Measurements from ENCODE around the gene CCDC149.

CCDC149 gene

DNA sequence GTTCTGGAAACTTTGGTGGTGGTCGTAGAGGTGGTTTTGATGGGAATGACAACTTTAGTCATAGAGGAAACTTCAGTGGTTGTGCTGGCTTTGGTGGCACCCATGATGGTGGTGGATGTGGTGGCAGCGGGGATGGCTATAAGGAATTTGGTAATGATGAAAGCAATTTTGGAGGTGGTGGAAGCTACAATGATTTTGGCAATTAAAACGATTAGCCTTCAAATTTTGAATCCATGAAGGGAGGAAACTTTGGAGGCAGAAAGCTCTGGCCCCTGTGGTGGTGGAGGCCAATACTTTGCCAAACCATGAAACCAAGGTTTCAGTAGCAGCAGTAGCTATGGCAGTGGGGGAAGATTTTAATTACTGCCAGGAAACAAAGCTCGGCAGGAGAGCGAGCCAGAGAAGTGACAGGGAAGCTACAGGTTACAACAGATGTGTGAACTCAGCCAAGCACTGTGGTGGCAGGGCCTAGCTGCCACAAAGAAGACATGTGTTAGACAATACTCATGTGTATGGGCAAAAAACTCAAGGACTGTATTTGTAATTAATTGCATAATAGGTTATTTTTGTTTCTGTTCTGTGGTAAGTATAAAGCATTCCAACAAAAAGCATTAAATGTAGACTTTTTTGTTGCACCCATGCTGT, 140.7 kb downstream of the CCDC149 start:
- DNase-seq, result peak; percentile 1

DNA sequence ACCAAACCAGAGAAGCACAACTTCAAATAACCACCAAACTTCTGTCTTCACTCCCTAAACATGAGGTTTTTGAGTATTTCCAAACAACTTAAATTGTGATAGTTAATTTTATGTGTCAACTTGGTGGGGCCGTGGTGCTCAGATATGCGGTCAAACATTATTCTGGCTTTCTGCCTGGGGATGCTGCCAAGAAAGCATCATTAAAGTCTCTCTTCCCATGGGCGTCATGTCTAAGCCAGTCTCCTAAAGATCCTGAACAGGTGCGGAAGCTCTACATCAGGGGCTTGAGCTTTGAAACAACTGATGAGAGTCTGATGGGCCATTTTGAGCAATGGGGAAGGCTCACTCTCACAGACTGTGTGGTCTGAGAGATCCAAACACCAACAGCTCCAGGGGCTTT, 141.6 kb downstream of the CCDC149 start:
- DNase-seq, result no peak

DNA sequence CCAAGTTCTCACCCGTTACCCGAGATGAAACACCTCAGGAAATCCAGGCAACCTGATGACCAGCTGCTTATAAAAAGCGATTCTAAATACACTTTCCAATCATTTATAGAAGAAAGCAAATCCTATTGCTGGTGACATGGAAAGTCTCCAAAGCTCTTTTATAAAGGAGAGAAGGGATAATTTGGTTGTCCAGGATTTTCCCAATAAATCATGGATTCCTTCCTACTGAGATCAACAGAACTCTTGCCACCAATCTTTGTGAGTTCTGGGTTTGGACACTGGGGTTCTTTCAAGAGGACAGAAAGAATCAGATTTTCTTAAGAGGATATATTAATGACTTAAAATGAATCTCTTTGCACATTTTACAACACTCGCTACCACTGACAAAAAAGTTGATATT, 142.2 kb downstream of the CCDC149 start:
- no peak for DNase-seq

DNA sequence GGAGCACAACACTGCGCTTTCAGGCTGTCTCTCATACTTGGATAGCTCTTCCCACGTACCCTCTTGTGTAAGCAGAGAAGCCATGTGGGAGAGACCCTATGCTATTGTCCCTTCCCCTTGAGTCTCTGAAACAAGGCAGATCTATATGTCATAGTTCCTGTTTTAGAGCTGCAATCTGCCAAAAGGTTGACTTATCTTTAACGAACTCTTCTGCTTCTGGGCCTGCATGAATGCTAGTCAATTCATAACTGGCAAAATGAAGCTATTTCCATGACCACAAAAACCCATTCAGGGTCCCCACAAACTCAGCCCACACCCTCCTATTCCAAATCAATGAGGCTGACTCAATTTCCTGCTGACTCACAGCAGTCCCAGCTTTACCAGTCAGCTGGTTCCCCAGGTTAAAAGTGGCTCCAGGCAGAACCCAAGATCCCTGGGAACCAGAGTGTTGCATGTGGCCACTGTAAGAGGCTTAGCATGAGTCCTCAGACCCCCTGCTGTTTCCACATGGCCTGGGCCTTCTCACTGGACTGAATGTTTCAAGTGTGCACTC, 142.7 kb downstream of the CCDC149 start:
- no peak for DNase-seq

DNA sequence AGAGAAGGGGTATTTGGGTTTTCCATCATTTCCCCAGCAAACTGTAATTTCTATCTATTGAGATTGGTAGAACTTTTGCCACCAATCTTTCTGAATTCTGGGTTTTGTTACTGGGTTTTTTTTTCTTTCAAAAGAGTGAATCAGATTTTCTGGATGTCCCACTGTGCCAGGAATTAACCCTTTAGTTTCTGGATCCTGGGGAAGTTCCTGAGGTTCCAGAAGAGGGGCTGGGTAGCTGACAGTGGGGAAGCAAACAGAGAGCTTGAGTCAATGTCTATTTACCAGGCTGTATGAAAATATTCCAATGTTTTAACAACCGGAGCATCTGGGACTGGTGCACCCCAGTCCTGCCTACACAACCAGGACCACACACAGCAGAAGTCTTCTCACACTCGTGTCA, 143.3 kb downstream of the CCDC149 start:
- DNase-seq, result no peak

DNA sequence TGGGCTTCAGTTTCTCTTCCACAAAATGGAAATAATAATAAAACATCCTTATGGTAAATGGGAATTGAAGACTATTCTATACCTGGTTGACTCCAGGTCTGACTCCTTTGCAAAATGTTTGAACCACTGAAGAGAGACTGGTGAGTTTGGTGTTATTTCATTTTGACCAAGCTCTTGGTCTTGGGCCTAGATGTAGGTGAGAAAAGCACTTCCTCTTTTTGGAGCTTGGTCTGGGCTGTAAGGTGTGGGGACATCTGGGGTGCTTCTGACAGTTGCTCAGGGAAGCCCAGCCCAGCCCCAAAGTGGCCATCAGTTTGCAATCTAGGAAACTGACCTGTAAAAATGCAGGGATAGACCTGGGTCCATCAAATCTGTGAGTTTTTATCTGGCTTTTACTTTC, 144.2 kb downstream of the CCDC149 start:
- DNase-seq, result no peak

DNA sequence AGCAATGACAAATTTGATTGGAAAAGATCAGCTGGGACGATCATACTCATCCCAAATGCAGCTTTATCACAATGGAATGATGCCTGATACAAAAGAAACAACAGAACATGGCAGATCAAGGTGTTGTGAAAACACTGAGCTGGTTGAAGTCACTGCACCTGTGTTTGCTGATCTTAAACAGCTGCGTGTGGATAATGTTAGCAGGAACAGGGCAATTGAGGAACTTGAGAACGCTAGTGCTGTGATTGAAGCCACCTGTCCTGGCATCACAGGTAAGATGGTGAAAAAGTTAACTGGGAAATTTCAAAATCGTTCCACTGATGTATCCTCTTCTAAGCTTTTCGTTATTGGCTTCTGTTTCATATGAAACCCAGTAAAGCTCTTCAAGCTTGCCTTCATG, 144.8 kb downstream of the CCDC149 start:
- no peak for DNase-seq

DNA sequence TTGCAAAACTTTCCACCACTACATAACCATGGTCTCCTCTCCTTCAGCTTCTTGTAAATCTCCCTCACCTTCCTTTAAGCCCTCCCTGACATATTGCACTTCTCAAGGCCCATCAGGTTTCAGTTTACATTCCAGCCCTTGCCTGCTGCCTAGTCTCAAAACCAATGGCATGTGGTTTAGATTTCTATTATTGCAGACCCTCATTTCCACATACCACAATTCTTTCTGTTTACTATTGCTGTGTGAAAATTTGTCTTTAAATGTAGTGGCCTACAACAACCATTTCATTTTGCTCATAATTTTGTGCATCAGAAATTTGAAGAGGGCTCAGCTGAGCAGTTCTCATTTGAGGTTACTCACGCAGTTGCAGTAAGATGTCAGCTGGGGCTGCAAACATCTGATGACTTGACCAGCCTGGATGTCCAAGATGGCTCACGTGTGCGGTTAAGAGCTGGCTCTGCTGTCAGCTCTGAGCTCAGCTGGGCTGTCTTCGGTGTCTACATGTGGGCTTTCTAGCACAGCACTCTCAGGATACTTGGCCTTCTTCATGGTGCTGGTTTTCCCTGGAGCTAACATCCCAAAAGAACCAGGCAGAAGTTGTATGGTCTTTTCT, 147.4 kb downstream of the CCDC149 start:
- no peak for DNase-seq

DNA sequence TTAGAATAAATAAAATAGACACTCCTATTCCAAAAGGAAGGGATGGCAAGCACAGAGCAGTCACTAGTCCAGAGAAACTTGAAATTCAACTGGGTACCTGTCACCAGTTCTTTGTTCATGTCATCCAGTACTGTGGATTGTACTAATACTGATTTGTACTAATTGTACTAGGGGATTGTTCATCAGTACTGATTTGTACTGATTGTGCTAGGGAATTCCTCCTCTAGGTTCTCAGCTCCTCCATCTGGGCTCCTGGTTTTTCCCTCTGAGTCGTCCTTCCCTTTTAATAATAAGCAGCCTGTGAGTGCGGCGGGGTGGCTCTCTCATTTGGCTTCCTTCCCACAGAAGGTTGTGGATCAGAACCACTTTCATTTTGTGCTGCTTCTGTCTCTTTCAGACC, 148.5 kb downstream of the CCDC149 start:
- no peak for DNase-seq

DNA sequence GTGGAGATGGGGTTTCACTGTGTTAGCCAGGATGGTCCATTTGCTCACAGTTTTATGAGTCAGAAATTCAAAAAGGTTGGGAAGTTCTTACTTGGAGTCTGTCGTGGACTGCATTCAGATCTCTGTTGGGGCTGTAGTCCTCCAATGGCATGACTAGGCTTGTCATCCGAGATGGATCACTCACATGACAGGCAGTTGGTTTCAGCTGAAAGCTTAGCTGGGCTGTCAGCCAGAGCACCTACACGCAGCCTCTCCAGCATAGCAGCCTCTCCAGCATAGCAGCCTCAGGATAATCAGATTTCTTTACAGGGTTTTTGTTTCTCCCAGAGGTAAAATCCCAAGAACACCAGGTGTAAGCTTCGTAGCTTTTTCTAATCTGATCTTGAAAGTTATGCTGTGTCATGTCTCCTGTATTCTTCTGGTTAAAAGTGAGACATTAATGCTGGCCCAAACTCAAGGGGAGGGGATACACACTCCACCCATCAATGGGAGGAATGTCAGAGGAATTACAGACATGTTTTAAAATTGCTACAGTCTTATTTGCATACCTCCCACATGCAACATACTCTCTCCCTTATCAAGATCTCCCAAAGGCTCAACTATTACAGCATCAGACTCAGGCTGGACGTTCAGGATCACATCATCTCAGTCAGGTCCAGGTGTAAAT, 149.1 kb downstream of the CCDC149 start:
- DNase-seq, result peak; percentile 3

Measured in NCI-H1694 (cell line).